Left hindlimb (tissue), 1 donor: ENCODE measurements around the gene RYR1.

Experiments
- DNase-seq: peaks from one replicate; pipeline ENCODE4 v3.0.0-alpha.2; 2018

Gene RYR1

GRCh38 chr19:38433268-38433733, at the start of gene RYR1:
TSS of gene RYR1 (plus strand) at chr19:38433691. CDS start at chr19:38433830, 139 bp downstream.
- peak; percentile 70 for DNase-seq

GRCh38 chr19:38383743-38384142, 49.7 kb upstream of the RYR1 start:
- no peak for DNase-seq

GRCh38 chr19:38384209-38385027, 49.1 kb upstream of the RYR1 start:
- no peak for DNase-seq

GRCh38 chr19:38385057-38385803, 48.3 kb upstream of the RYR1 start:
- no peak for DNase-seq

- no peak for DNase-seq
These were observed 47.7 kb upstream of the RYR1 start for GRCh38 chr19:38385804-38386257.

GRCh38 chr19:38386300-38386970, 47.1 kb upstream of the RYR1 start:
- no peak for DNase-seq

GRCh38 chr19:38386971-38387549, 46.4 kb upstream of the RYR1 start:
- no peak for DNase-seq

GRCh38 chr19:38387550-38388348, 45.7 kb upstream of the RYR1 start, which contains the start of gene GGN:
TSS of gene GGN (minus strand) at chr19:38388034. CDS start at chr19:38387261, 773 bp downstream.
- DNase-seq: peak; percentile 75

GRCh38 chr19:38388349-38389100, 45.0 kb upstream of the RYR1 start, which contains the start of gene SPRED3:
TSS of gene SPRED3 (plus strand) at chr19:38388697. CDS start at chr19:38390303, 1,606 bp downstream.
- no peak for DNase-seq

- DNase-seq: no peak
These were observed 44.2 kb upstream of the RYR1 start for GRCh38 chr19:38389101-38389925.

- no peak for DNase-seq
These were observed 43.2 kb upstream of the RYR1 start for GRCh38 chr19:38389957-38390924.

GRCh38 chr19:38391911-38392464, 41.5 kb upstream of the RYR1 start:
- DNase-seq: no peak

- no peak for DNase-seq
These were observed 40.7 kb upstream of the RYR1 start for GRCh38 chr19:38392707-38393308.

GRCh38 chr19:38394488-38394887, 39.0 kb upstream of the RYR1 start:
- no peak for DNase-seq

- DNase-seq: no peak
These were observed 37.9 kb upstream of the RYR1 start for GRCh38 chr19:38395381-38396114.

- DNase-seq: no peak
These were observed 34.4 kb upstream of the RYR1 start for GRCh38 chr19:38399081-38399480.

- no peak for DNase-seq
These were observed 34.0 kb upstream of the RYR1 start for GRCh38 chr19:38399537-38399936.
